ENCODE measurements around the gene FAM163B.

FAM163B gene

GRCh38 chr9:133616643-133617405 is 7.6 kb upstream of the FAM163B start:
- no peak for DNase-seq (ENCODE audit: low read depth, low spot score)

GRCh38 chr9:133615606-133616188 is 6.5 kb upstream of the FAM163B start:
- DNase-seq (ENCODE audit: low read depth, low spot score) = no peak

GRCh38 chr9:133615186-133615585 is 6.0 kb upstream of the FAM163B start:
- no peak for DNase-seq (ENCODE audit: low read depth, low spot score)

GRCh38 chr9:133614678-133615077 is 5.5 kb upstream of the FAM163B start:
- no peak for DNase-seq (ENCODE audit: low read depth, low spot score)

- no peak for DNase-seq (ENCODE audit: low read depth, low spot score)
Measured at GRCh38 chr9:133614056-133614455, 4.9 kb upstream of the FAM163B start.

- DNase-seq (ENCODE audit: low read depth, low spot score) = no peak
Measured at GRCh38 chr9:133613432-133613831, 4.2 kb upstream of the FAM163B start.

- DNase-seq (ENCODE audit: low read depth, low spot score) = no peak
Measured at GRCh38 chr9:133612816-133613215, 3.6 kb upstream of the FAM163B start.

GRCh38 chr9:133612051-133612450 is 2.9 kb upstream of the FAM163B start:
- no peak for DNase-seq (ENCODE audit: low read depth, low spot score)

- DNase-seq (ENCODE audit: low read depth, low spot score) = no peak
Measured at GRCh38 chr9:133610845-133611244, 1.7 kb upstream of the FAM163B start.

- DNase-seq (ENCODE audit: low read depth, low spot score) = no peak
Measured at GRCh38 chr9:133608889-133609288, 300 bp downstream of the FAM163B start.

- DNase-seq (ENCODE audit: low read depth, low spot score) = no peak
Measured at GRCh38 chr9:133608382-133608781, 807 bp downstream of the FAM163B start.

- DNase-seq (ENCODE audit: low read depth, low spot score) = no peak
Measured at GRCh38 chr9:133607976-133608375, 1.2 kb downstream of the FAM163B start.

- DNase-seq (ENCODE audit: low read depth, low spot score) = no peak
Measured at GRCh38 chr9:133607381-133607780, 1.8 kb downstream of the FAM163B start.

GRCh38 chr9:133606708-133607025 is 2.5 kb downstream of the FAM163B start:
- no peak for DNase-seq (ENCODE audit: low read depth, low spot score)

GRCh38 chr9:133605856-133606707 is 3.1 kb downstream of the FAM163B start:
- no peak for DNase-seq (ENCODE audit: low read depth, low spot score)

- DNase-seq (ENCODE audit: low read depth, low spot score) = no peak
Measured at GRCh38 chr9:133605446-133605845, 3.7 kb downstream of the FAM163B start.

GRCh38 chr9:133604856-133605255 is 4.3 kb downstream of the FAM163B start:
- no peak for DNase-seq (ENCODE audit: low read depth, low spot score)

GRCh38 chr9:133604214-133604613 is 5.0 kb downstream of the FAM163B start:
- DNase-seq (ENCODE audit: low read depth, low spot score) = no peak

- DNase-seq (ENCODE audit: low read depth, low spot score) = no peak
Measured at GRCh38 chr9:133603135-133603927, 5.9 kb downstream of the FAM163B start.

- DNase-seq (ENCODE audit: low read depth, low spot score) = no peak
Measured at GRCh38 chr9:133602277-133602676, 6.9 kb downstream of the FAM163B start.

GRCh38 chr9:133601746-133602145 is 7.4 kb downstream of the FAM163B start:
- no peak for DNase-seq (ENCODE audit: low read depth, low spot score)

GRCh38 chr9:133600739-133601138 is 8.4 kb downstream of the FAM163B start:
- DNase-seq (ENCODE audit: low read depth, low spot score) = no peak
